ENCODE results near the gene ABLIM1.
A peak's percentile ranks its signal among the peaks of the same experiment; 100 is the strongest.

ABLIM1 gene

GRCh38 chr10:114402871-114403540 lies 255.1 kb downstream of the ABLIM1 start:
- no peak for DNase-seq

- DNase-seq: no peak
These were observed 255.8 kb downstream of the ABLIM1 start for GRCh38 chr10:114402233-114402632.

DNA sequence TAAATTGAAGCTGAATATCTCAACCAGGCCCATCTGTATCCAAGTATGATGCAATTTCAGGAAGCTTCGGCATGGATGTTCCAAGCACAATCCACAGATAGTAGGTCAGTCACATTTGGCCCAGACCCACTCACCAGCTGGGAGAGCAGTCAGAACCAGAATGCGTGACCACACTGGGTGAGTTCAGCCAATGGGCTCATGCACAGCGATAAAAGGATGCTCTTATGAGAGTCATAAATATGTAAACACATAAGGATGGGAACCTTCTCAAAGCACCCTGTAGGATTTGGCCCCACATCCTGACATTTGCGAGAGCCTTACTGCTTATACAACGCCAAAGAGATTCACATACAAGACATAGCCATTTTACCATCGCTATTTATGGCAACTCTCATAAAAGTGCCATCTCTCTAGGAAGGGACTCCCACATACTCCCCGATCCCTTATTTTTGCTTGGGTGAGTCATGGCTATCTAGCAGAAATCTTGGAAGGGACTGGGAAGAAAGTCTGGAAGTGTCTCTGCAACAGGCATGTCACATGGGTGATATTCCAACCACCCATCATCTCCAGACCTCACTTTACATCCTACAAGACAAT lies 256.8 kb downstream of the ABLIM1 start:
- no peak for DNase-seq

GRCh38 chr10:114400091-114400490 lies 258.0 kb downstream of the ABLIM1 start:
- DNase-seq: no peak

DNA sequence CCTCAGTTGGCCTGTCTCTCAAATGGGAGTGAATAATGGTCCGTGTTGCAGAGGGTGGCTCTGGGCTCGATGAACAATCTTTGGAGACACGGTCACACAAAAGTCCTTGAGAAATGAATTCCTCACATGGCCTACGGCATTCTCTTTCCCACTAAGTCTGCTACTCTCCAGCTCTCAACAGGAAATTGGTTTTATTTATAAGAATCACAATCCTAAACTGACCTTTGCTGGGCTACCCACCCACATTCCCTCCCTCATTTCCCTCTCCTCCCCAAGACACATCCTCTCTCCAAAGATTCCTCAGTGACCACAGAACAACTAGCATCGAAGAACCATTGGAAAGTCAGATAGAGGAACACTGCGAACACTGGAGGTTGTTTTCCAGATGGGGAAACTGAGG lies 258.5 kb downstream of the ABLIM1 start:
- DNase-seq: no peak

GRCh38 chr10:114398587-114399331 lies 259.3 kb downstream of the ABLIM1 start:
- DNase-seq: no peak

DNA sequence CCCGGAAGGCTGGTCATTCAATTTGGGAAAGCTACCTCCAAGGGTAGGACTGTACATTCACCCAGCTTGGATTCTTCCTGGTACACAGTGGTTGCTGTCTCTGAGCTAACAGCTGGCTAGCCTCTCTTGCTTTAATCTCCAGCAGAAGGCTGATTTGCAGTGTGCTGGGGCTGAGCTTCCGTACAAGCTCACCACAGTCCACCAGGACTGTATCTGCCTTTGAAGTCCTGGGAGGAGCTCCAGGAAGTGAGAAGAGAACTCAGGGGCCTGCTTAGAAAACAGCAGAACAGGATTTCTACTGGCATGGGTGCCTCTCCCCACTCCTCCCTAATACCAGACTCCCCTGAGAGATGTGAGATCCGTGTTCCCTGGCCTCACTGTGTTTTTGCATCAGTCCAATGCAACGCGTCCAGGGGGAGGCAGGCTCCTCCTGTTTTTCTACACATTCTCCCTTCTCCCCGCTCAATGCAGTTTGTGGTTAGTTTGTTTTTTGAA lies 260.4 kb downstream of the ABLIM1 start:
- peak; percentile 6 for DNase-seq

- no peak for DNase-seq
These were observed 261.6 kb downstream of the ABLIM1 start for GRCh38 chr10:114396464-114396863.

DNA sequence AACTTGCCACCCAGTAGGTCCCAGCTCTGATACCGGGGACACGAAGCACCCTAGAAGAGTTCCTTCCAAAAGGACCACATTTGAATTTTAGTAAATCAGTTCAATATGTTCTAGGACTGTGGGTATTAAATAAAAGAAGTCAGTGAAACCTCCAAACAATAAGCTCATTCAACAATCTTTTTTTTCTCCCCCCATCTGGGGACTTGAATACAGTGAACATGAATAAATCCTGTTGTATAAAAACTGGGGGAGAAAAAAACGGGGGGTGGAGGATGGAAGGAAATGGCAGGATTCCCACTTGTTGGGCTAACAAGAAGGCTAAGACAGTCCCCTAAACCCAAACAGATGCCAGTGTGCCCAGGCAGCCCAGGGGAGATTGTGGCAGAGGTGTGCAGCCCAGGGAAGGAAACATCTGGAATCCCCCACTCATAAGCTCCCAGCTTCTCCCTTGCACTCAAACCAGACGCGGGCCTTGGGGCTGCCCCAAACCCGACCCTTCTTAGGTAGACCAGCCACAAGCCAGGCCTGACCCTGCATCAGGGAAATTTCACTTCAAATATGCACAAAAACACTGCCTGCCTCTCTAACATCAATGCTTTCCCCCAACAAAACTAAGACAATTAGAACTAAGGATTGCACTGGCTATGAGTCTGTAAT lies 262.6 kb downstream of the ABLIM1 start:
- no peak for DNase-seq

- no peak for DNase-seq
These were observed 263.5 kb downstream of the ABLIM1 start for GRCh38 chr10:114394531-114394930.

- no peak for DNase-seq
These were observed 264.2 kb downstream of the ABLIM1 start for GRCh38 chr10:114393886-114394285.

- no peak for DNase-seq
These were observed 264.6 kb downstream of the ABLIM1 start for GRCh38 chr10:114393482-114393881.

GRCh38 chr10:114392112-114392835 lies 265.8 kb downstream of the ABLIM1 start:
- DNase-seq: no peak

- no peak for DNase-seq
These were observed 266.5 kb downstream of the ABLIM1 start for GRCh38 chr10:114391599-114391998.

DNA sequence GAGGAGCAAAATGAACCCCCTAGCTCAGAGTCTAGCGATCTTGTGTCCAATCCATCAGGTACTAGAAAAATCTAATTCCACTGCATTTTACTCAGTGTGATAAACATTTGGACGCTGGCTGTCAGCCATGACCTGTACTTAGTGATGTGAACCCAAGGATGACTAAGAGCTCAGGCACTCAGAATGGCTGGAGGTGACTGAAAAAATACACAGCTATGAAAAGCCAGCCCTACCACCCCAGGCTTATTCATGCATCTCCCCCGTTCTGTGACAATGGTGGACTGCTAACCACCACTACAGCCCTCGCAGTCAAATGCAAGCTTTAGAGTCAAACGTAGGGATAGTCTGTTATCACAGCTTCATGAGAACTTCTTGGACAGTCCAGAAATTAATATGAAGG lies 268.6 kb downstream of the ABLIM1 start:
- no peak for DNase-seq

DNA sequence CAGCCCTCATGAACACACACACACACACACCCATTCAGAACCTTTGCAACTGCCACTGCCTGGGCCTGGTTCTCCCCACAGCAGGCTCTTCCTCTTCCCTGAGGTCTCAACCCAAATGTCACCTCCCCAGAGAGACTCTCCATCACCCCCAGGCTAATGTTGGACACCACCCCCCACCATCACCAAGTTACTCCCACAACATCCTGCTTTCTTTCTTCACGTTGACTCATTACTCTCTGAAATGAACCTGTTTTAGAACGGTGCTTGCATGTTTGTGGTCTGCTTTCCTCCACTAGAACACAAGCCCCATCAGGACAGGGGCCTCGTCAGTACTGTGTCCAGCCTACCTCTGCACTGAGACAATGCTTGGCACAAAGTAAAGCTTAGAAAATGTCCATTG lies 269.8 kb downstream of the ABLIM1 start:
- no peak for DNase-seq

DNA sequence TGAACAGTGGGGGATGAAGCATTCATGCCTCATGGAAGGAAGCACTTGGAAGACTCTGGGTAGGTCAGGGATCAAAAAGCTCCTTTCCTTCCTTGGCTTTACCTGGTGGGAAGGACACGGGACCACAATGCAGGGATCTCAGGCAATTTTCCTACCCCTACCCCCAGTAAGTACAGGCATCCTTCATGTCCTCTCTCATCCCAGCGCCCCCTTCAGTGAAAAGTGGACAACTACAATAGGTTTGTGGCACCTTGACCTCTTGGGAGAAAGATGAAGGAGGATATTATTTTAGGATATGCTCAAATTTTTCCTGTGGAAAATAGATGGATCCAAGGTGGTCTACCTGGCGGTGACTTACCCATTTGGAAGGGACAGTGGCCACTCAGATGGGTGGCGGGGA lies 270.3 kb downstream of the ABLIM1 start:
- no peak for DNase-seq

- no peak for DNase-seq
These were observed 271.6 kb downstream of the ABLIM1 start for GRCh38 chr10:114386452-114386851.

DNA sequence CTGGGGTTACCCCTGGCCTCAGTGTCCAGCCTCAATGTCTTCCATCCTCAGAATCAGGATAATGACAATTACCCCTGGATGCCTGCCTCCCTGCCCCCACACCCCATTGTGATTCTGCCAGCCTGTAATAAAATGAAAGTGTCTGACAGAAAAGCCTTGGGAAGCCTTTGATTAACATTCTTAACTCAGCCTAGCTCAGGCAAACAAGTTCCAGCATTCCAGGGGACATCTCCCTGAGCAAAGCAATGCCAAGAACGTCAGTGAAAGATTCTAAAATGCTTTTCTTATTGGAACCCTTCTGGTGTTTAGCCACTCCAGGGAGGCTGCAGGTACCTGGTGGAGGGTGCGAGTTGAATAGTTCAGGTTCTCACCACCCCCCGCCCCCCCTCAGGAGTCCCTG lies 272.5 kb downstream of the ABLIM1 start:
- DNase-seq: no peak

GRCh38 chr10:114384601-114385000 lies 273.5 kb downstream of the ABLIM1 start:
- DNase-seq: no peak

- DNase-seq: no peak
These were observed 273.9 kb downstream of the ABLIM1 start for GRCh38 chr10:114384181-114384580.

Measured in OCI-M1 (cell line).